HG03175 (cell line): ENCODE results near the gene DIRAS2.
"Not testable (repeated sequence)": the region's sequence is repeated elsewhere in the genome, so short reads cannot be mapped to it uniquely, and the experiment has no call there.

ENCODE experiments used
- ATAC-seq: cut with Tn5 transposase; IDR thresholded peaks from one replicate; pipeline ENCODE4 v1.9.1; 2021; ENCODE audit warnings: mild to moderate bottlenecking, moderate library complexity; ENCODE audit not compliant: unreplicated experiment

Gene DIRAS2, protein sequence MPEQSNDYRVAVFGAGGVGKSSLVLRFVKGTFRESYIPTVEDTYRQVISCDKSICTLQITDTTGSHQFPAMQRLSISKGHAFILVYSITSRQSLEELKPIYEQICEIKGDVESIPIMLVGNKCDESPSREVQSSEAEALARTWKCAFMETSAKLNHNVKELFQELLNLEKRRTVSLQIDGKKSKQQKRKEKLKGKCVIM

DNA sequence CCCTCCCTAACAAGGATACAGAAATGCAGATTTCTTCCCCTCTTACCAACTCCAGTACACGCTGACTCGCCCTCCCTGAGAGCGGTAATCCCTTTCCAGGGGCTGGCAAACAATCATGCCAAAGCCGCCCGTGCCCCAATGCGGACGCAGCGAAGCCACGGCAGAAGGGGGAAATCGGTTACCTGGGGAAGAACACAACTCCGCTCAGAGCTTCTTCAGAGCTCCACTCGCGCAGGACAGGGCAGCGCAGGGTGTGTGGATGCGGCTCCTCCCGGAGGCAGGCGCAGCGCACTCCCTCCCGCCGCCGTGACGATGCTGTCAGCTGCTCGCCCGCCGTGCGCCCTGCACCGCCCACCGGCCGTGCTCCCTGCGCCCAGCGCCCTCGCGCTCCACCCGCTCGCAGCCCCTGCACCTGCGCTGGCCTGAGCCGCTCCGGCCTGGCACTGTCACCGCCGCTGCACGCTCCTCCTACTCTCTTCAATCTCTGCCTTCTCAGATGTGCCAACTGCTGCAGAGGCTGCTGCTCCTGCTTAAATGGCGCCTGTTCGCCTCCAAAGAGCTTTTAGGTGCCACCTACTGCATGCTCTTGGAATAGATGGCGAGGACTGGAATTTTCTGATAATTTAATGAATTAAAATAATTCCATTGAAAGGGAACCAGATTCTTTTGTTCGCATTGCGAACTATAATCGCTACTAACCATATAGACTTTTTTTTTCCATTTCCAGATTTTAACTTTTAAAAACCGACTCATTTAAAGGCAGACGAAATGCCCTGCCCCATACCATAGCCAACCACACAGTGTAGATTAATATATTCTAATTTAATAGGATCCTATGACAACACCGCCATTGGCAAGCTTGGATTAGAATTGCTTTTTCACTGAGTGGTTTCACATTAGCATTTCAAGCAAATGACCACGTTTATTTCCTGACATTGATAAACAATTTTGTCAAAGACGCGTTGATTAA, at the start of gene DIRAS2:
Gene DIRAS2, minus strand, starts transcription at position 255 of the 970 bp plus-strand sequence. CDS start 28,997 bp downstream, outside the sequence.
- ATAC-seq = no peak

DNA sequence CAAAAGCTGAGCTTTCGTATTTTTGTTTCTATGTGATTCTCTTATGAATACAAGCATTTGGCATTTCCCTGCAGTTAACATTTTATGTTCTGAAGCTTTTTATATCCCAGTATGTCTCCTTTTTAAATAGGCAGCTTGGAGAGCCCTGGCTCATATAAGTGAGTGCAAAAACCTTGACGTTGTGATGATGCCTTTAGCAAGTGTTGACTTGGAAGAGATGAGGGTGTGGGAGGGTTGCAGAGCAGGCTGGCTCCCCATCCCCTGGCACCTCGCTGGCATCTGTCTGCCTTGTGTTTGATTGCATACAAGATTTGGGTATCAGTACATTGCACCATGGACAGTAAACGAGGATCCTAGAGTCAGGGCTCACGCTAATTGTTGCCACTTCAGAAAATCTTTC, 42.1 kb upstream of the DIRAS2 start:
- no peak for ATAC-seq

DNA sequence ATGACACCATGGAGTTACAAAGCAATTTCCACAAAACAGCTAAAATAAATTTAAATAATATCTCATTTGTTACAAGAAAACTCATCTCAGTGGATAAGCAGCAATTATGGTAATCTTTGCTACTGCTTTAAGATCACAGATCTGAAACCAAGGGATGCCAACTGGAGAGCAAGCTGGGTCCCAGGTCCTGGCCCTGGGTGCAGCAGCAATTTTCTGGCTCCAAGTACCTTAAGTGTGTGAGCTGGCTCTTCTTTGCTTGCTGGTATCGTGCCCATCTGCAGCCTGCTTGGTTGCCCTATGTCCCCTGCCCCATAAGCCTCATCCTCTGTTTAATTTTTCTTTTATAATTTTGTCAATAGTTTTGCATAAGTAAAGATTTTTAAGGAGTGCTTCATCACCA, 41.5 kb upstream of the DIRAS2 start:
- ATAC-seq = no peak

DNA sequence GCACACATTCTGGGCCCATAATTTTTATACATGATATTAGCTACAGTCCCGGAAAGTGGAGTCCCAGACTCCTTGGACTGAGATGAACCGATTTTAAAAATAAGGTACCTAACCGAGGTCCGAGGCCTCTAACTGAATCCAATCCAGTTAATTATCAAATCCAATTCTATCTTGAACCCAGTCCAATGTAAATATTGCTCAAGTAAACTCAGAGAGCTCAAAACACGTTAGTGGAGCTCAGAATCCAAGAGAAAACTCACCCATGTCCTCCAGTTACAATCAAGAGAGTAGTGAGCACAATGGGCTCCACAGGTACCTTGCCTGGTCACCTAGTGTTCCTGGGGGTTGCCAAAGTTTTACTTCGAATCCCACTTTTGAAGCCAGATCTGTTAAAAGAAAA, 37.9 kb upstream of the DIRAS2 start:
- no peak for ATAC-seq

DNA sequence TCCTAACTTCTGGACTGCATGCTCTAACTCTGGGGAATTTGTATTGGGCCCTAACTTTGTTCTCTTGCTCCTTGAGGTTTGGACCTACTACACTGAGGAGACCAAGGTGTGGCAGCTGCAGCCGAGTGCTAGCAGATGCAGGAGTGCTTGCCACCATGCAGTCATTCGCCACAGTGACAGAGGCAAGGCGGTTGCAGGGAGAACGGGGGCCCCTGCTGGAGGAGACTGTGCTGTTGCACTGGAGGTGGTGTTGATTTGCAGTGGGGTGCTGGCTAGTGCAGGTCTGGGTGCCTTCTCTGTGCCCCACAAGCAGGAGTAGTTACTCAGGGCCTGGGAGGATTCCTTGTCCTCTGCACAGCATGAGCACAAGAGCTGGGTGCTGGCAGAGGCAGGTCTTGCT, 22.4 kb upstream of the DIRAS2 start:
- ATAC-seq = no peak

DNA sequence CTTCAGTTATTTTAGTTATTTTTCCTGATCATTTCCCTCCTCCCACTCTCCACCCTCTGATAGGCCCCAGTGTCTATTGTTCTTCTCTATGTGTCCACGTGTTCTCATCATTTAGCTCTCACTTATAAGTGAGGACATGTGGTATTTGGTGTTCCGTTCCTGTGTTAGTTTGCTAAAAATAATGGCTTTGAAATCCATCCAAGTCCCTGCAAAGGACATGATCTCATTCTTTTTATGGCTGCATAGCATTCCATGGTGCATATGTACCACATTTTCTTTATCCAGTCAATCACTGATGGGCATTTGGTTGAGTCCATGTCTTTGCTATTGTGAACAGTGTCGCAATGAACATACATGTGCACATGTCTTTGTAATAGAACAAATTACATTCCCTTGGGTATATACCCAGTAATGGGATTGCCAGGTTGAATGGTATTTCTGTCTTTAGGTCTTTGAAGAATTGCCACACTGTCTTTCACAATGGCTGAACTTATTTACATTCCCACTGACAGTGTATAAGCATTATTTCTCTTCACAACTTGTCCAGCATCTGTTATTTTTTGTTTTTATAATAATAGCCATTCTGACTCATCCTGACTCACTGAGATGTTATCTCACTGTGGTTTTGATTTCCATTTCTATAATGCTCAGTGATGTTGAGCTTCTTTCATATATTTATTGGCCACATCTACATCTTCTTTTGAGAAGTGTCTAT, 17.2 kb upstream of the DIRAS2 start:
- ATAC-seq = no peak

DNA sequence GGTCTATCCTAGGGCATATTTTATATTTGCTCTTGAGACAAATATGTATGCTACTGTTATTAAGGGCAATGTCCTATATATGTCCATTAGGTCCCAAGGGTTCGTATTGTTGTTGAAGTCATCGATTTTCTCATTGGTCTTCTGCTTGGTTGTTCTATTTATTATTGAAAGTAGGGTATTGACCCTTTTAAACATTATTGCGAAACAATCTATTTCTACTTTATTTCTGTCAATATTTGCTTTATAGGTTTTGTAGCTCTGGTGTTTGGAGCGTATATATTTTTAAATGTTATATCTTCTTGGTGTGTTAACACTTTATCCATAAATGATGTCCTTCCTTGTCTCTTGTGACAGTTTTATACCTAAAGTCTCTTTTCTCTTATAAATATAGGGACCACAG, 16.2 kb upstream of the DIRAS2 start:
- ATAC-seq = no peak

DNA sequence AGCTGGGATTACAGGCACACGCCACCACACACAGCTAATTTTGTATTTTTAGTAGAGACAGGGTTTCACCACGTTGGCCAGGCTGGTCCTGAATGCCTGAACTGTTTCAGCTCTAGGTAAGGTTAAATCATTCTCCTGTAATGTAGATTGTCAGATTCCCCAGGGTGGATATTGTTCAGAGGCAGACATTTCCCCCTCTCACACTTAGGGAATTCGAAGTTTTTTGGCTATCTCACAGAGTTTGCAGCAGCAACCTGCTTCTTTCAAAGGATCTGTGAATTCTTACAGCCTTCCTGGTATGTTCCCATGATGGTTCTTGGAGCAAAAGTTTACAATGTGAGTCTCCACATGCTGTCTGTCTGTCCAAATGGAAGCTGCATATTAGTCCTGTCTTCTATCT, 15.6 kb upstream of the DIRAS2 start:
- ATAC-seq = no peak

DNA sequence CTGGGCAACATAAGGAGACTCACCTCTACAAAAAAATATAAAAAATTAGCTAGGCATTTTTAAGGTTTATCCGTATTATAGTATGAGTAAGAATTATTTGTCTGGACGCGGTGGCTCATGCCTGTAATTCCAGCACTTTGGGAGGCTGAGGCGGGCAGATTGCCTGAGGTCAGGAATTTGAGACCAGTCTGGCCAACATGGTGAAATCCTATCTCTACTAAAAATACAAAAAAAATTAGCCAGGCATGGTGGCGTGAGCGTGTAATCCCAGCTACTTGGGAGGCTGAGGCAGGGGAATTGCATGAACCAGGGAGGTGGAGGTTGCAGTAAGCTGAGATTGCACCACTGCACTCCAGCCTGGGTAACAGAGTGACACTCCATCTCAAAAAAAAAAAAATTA, 14.3 kb upstream of the DIRAS2 start:
- ATAC-seq = not testable (repeated sequence)

DNA sequence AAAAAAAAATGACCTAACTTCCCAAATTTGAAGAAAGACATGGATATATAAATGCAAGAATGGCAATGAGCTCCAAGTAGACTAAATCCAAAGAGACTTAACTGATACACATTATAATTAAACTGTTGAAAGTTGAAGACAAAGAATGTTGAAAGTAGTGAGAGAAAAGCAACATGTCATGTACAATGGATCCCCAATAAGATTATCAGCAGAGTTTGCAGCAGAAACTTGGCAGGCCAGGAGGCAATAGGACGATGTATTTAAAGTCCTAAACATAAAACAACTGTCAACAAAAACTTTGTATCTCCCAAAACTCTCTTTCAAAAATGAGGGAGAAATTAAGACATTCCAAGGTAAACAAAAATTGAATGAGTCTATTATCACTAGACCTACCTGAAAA, 8.6 kb upstream of the DIRAS2 start:
- no peak for ATAC-seq

DNA sequence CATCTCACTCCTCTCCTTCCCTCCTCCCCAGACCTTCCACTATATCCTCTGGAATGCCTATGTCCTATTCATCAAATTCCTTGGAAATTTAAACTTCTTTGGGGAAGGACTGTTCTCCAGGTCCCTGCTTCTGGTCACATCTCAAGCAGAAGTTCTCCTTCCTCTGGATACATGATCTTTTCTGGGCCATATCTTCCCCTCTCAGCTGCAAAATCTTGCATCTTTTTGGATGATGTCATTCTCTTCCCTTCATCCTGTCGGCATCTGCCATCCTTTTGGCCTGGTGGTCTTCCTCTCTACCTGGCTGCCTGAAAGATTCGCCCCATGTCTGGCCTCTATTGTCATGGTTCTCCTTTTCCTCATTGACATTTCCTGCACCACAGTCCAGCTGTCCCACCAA, 5.2 kb upstream of the DIRAS2 start:
- ATAC-seq = no peak

DNA sequence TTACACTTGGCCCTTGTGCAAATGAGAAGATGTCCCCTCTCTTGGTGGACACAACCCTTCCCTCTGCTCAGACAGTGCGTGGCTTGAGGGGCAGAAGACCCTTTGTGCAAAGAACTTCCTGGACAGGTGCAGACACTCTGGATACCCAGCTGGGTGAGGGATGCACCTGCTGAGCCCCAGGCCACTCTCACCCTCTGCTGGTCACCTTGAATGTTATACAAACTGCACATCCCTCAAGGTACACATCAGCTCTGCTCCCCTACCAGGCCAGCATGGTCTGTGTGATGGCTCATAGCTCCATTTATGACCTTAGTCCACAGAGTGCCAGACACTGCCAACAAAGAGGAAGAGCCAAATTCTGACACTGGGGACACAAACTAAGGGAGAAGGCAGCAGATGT, 3.1 kb upstream of the DIRAS2 start:
- no peak for ATAC-seq

DNA sequence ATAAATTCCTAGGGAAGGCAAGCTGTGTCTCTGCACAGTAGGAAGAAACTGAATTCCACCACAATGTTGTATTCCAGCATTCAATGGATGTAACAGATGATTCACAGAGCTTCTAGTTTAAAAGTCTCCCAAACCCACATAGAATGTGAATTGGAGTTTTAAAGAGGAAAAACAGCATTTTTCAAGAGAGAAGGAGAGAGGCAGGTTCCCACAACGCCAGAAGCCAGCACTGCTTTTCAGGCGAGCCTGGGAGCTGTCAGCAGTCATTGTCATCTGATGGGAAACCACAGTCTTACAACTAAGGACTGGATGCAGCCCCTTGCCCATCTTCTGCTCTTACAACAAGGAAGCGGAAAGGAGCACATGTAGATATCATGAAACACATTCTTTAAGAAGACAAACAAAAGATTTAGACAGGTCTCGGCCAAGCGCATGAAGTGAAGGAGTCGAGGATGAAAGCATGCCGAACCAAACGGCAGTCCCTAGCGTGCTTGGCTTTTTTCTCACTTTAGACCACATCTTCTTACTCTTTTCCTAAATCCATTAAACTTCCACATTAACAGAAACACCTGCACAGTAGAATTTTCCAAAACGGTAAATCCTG, 638 bp downstream of the DIRAS2 start:
- ATAC-seq = no peak

DNA sequence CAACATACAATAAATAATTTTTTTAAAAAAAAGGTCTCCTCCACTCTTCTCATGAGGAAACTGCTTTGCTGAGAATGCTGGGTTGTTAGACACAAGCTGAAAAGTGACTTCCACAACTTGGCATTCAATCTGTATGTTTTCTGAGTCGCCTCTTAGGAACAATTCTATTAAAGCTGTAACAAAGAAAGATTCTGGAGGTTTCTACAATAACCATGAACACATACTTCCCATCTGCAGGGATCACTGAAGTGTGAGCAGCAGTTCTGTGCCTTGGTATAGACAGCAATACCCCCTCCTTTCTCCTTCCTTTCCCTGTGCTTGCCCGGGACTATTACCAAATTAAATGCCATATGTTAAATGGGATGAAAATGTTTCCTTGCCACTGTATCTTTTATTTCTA, 1.5 kb downstream of the DIRAS2 start:
- no peak for ATAC-seq

DNA sequence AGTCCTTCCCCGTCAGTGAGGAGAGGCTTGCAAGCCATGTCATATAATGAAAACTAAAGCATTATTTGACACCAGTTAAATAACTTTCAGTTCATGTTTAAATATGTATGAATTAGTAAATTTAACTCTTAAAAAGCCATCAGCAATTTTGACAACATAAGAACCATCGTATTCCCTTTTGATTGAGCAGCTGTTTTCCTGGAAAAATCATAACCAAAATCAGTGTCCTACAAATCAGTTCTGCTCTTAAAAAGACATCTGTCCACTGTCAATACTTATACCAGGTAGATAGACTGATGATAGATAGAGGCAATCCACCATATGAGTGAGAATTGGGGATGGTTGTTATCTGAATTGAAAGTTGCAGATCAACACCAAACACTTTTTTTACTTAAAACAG, 2.3 kb downstream of the DIRAS2 start:
- ATAC-seq = no peak

DNA sequence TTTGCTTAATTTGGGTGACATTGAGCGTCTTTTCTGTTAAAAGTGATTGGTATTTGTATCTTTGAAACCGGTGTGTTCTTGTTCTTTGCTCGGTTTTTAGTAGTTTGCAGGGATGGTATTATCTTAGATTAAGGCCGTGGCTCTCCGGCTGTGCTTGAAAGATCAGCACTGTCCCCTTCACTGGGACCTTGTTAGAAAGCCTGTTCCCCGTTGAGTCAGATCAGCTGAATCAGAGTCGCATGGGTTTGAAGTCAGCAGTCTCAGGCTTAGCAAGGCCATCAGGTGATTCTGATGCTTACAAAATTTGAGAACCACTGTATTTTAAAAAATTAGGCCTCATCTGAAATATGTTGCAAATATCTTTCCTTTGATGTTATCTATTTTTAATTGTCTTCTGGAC, 5.0 kb downstream of the DIRAS2 start:
- no peak for ATAC-seq

DNA sequence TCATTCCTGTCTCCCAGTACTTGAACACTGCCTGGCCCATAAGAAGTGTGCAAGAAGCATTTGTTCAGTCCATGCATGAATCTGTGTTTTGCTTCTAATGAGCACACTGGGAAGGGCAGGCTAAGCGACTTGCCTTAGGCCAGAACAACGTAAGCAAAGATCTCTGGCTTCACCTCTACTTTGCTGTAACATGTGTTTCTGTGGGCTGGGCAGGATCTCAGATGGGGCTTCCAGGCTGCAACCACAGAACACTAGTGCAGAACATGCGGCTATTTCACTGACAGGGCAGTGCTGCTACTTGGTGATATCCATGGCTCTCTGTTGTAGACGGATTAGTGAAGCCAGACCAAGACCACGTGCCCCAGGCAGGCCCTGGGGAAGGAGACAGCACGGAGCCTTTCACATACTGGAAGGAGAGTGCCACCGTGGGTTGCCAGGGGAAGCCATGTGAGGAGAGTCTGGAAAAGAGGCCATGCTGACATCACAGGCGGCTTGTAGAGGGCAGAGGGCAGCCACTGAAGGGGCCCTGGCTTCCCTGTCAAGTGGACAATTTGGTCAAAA, 9.9 kb downstream of the DIRAS2 start:
- no peak for ATAC-seq

DNA sequence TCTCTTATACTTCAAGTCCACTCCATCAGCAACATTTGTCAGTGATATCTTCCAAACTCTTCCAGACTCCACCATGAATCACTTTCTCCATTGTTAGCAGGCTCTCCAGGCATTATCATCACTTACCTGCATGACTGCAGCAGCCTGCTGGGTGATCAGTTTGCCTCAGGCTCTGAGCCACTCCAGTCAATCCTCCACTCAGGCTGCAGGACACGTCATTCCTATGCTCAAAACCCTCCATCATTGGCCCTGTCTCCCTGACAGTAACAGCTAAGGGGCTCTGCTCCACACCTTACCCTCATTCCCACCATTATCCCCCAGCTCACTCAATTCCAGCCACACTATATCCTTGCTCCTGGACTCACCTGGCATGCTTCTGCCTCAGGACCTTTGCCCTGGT, 10.7 kb downstream of the DIRAS2 start:
- ATAC-seq = no peak

DNA sequence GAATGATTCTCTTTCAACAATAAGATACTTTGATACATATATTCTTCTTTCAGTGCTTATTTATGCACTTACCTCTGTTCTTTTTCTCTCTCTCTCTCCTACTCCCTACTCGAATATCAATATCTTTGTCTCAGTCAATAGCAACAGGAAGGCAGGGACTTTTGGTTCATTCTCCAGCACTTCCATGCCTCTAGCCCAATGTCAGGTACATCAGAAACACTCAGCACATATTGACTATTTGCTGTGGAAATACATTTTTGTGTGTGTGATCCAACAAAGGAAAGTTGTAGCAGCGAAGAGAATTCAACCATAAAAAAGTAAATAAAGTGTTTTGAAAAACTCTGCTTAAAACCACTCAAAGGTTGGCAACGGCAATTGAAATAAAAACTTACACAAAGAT, 12.6 kb downstream of the DIRAS2 start:
- ATAC-seq = no peak

DNA sequence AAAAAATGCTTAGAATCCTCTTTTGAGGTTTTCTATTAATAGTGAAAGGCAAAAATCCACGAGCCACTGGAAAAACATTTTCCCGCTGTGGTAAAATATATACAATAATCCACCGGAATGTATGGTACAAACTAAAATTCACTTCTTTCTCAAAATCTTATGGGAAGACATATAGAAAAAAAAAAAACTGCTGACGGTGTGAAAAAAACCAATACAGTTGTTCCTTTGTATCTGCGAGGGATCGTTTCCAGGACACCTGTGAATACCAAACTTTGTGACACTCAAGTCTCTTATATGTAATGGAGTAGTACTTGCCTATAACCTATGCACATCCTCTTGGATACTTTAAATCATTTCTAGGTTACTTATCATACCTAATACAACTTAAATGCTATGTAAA, 13.3 kb downstream of the DIRAS2 start:
- ATAC-seq = no peak

DNA sequence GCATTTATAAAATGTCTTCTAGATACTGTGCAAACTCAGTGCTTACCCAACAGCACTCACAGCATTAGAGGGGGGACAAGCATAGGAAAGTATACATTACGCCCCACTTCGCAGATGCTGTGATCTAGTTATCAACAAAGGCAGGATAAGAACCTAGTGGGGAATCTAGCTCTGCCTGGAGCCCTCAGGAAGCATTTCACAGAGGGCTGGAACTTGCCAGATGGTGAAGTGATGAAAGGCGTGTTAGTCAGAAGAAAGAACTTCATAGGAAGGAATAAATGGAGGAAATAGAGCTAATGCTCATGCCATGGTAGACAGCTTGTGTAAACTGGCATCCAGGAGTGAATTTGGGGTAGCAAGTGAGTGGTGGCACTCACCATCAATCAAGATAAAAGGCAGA, 25.8 kb downstream of the DIRAS2 start:
- ATAC-seq = no peak
